Thyroid gland (tissue), 4 donors: ENCODE results near the gene LRATD1. TPM values are rescaled to one million over a fixed set of nuclear protein-coding genes. Genes with fewer than 3 reads are reported as not detected.
A peak's percentile ranks its signal among the peaks of the same experiment; 100 is the strongest.

Experiments
- DNase-seq, 2 donors: peaks; one replicate each; pipeline ENCODE4 v3.0.0-alpha.2; 2019
- H3K27ac ChIP-seq, 3 donors: fragments of 200-600 bp; sonication (generic); 1 replicate in 2 of 3; 2 replicates in 1 of 3; pipeline ENCODE4 v1.5.1; 2016 to 2019; ENCODE audit warnings: mild to moderate bottlenecking in 1 of 3, moderate library complexity in 1 of 3
- H3K27me3 ChIP-seq: fragments of 200-600 bp; sonication (generic); one replicate; pipeline ENCODE4 v1.5.1; 2019
- H3K36me3 ChIP-seq, 2 donors: fragments of 200-600 bp; sonication (generic); one replicate each; pipeline ENCODE4 v1.5.1; 2016 to 2019
- H3K4me1 ChIP-seq, 2 donors: fragments of 200-600 bp; sonication (generic); one replicate each; pipeline ENCODE4 v1.5.1; 2017 to 2019
- H3K4me3 ChIP-seq, 3 donors: fragments of 200-600 bp; sonication (generic); replicated peaks in 1 of 3; 1 replicate in 2 of 3; 2 replicates in 1 of 3; pipeline ENCODE4 v1.5.1; 2016; ENCODE audit warnings: mild to moderate bottlenecking in 1 of 3
- H3K9me3 ChIP-seq: fragments of 200-600 bp; sonication (generic); one replicate; pipeline ENCODE4 v1.5.1; 2017
- POLR2A ChIP-seq, 2 donors: fragments of 450-650 bp; IDR thresholded peaks; one replicate each; pipeline ENCODE4 v1.6.1; 2017; ENCODE audit warnings: antibody characterized with exemption in 2 of 2, mild to moderate bottlenecking in 2 of 2, moderate library complexity in 1 of 2
- WGBS, 2 donors: methylation state at CpG; one replicate each; pipeline ENCODE4 v1.1.5; 2017; 5-methylcytosine and 5-hydroxymethylcytosine counted together
- intact Hi-C: fragments of 100-400 bp; cut with DNase I; formaldehyde crosslinking; loops from one replicate; pipeline ENCODE4 v1.15.1; 2023
- total RNA-seq, 4 donors: library from RNA; depleted of rRNA; stranded (reverse); fragments of >200 nt; gene quantifications; one replicate each; pipeline ENCODE4 v1.2.3, GENCODE V29; 2016
- TF ChIP-seq, protein P1 (sequence below), 6 experiments: fragments of 200-600 bp in 3 of 6; fragments of 450-650 bp in 3 of 6; sonication (generic) in 3 of 6; IDR thresholded peaks; one replicate each; pipeline ENCODE4 v1.5.1; 2016 to 2019; ENCODE audit warnings: antibody characterized with exemption in 6 of 6, mild to moderate bottlenecking in 2 of 6, inconsistent platforms in 1 of 6, moderate library complexity in 1 of 6

LRATD1 gene
- total RNA-seq, 4 donors from 2014 or later: 9.2 to 21.1 (median 10.8) TPM

DNA sequence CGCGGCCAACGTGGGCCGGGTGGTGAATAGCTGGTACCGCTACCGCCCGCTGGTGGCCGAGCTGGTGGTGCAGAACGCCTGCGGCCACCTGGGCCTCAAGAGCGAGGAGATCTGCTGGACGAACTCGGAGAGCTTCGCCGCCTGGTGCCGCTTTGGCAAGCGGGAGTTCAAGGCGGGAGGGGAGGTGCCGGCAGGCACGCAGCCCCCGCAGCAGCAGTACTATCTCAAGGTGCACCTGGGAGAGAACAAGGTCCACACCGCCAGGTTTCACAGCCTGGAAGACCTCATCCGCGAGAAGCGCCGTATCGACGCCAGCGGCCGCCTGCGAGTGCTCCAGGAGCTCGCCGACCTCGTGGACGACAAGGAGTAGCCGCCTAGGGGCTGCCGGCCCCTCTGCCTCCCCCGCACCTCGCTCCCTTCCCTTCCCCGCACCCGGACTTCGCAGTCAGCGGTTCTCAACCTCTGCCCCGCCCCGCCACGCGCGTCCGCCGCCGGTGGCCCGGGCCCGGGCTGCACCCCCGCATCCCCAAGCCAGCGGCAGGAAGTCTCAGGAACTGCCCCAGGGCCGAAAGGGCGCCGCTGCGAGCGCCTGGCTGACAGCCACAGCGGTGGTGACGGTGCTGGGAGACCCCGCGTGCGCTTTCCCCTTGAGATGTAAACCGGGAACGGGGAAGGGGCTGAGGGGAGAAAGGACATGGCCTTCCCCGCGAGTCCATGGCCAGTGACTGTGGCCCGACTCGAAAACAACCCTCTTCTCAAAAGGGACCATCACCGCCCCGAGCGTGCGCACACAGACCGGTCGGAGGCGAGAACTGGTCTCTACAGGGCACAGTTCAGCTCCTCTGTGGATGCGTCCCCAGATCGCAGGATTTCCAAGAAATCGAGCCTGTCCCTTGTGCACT, 2.2 kb downstream of the LRATD1 start:
- 0 to 4% methylated on average over 29 to 42 of the region's 81 CpGs for WGBS, 2 donors
- H3K27ac ChIP-seq: peak overlapping the region; percentile 16 to 82 (median 82)
- H3K36me3 ChIP-seq: no peaks in the 10 kb centered on the region
- peak; percentile 89 to 92 for DNase-seq
- peaks cover 15 to 32% of the 10 kb centered on the region in 2 donors for H3K4me1 ChIP-seq
- no peaks in the 10 kb centered on the region for H3K27me3 ChIP-seq
- intact Hi-C loops: no loop called here
- TF ChIP-seq, protein P1, sequence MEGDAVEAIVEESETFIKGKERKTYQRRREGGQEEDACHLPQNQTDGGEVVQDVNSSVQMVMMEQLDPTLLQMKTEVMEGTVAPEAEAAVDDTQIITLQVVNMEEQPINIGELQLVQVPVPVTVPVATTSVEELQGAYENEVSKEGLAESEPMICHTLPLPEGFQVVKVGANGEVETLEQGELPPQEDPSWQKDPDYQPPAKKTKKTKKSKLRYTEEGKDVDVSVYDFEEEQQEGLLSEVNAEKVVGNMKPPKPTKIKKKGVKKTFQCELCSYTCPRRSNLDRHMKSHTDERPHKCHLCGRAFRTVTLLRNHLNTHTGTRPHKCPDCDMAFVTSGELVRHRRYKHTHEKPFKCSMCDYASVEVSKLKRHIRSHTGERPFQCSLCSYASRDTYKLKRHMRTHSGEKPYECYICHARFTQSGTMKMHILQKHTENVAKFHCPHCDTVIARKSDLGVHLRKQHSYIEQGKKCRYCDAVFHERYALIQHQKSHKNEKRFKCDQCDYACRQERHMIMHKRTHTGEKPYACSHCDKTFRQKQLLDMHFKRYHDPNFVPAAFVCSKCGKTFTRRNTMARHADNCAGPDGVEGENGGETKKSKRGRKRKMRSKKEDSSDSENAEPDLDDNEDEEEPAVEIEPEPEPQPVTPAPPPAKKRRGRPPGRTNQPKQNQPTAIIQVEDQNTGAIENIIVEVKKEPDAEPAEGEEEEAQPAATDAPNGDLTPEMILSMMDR (IDR thresholded peaks at IDR 0.05): peak; percentile 48 to 81 (median 62)
- peak in 1 of 2 donors; percentile 37 for TF ChIP-seq POLR2A (IDR thresholded peaks at IDR 0.05)
- peak overlapping the region; percentile 7 to 40 (median 16) for H3K4me3 ChIP-seq
- H3K9me3 ChIP-seq: no peaks in the 10 kb centered on the region

DNA sequence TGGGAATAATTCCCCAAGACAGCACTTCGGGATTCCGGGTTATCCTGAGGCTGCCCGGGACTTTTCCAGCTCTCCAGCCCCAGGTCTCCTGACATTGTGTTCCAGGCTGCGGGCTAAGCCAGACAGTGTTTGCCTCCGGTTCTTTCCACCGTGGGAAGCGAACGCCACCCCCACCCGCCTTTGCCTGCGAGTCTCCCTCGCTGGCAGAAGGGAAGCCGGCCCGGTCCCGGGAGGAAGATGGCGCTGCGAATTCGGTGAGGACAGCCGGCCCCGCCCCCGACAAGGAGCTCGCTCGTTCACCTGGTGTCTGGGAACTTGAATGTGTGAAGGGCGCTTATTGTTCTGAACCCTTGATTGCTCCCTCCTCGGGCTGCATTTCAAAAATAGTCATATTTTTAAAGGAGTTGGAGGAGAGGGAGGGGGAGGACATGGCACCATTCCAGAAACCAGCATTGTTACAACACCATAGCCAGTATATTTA, 2.9 kb downstream of the LRATD1 start:
- intact Hi-C loops: no loop called here
- Histone ChIP-seq H3K4me1 (peaks cover 15 to 32% of the 10 kb centered on the region in 2 donors), H3K36me3 (no peaks in the 10 kb centered on the region), H3K4me3 (peak overlapping the region; percentile 7 to 40 (median 16)), H3K27ac (peak overlapping the region; percentile 16 to 82 (median 82)), H3K27me3 (no peaks in the 10 kb centered on the region), H3K9me3 (no peaks in the 10 kb centered on the region)
- TF ChIP-seq, protein P1 (IDR thresholded peaks at IDR 0.05): no peak
- TF ChIP-seq POLR2A (IDR thresholded peaks at IDR 0.05): peak in 1 of 2 donors; percentile 15
- WGBS, 2 donors: 0 to 1% methylated on average over 8 to 24 of the region's 24 CpGs
- peak; percentile 85 to 87 for DNase-seq

DNA sequence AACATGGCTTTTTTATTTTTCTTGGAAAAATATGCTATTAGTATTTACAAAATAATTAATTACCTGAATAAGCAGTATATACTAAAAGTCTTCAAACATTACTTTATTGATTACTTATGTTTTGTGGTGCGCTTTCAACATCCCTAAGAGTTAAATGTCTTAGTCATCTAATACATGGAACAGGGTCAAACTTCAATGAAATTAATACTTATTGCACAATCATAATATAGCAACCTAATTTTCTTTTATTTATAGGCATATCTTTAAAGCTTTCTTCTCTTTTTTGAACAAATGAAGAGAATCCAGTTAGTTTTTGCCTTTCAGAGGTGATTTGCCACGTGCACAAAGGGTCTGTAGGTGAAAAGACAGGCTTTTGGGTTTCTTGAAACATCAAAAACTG, 6.0 kb downstream of the LRATD1 start:
- 95% methylated on average over 2 of the region's 2 CpGs for WGBS, 2 donors
- DNase-seq: no peak
- intact Hi-C loops: no loop called here
- no peaks in the 10 kb centered on the region for H3K27me3 ChIP-seq
- H3K4me1 ChIP-seq: peaks cover 7 to 21% of the 10 kb centered on the region in 2 donors
- TF ChIP-seq, protein P1 (IDR thresholded peaks at IDR 0.05): no peak
- no peak for TF ChIP-seq POLR2A (IDR thresholded peaks at IDR 0.05)
- H3K27ac ChIP-seq: no peak overlapping the region
- no peaks in the 10 kb centered on the region for H3K36me3 ChIP-seq
- no peaks in the 10 kb centered on the region for H3K9me3 ChIP-seq
- H3K4me3 ChIP-seq: no peak overlapping the region

DNA sequence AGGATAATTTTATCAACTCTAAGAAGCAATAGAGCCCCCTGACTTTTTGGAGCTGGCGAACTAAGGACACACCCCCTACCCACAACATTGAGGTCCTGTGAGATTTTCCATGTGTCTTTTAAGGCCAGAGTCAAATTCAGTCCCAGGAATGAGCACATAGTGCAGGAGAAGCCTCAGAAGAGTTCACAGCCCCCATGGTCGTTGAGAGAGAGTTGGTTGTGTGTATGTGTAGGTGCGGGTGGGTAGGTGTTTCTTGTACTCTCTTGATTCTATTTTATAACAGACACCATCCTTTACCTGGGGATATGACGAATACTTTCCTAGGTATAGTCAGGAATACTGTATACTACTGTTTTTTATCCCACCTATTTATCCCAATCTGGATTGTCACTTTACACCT, 8.6 kb downstream of the LRATD1 start:
- no peak overlapping the region for H3K27ac ChIP-seq
- no peak overlapping the region for H3K4me3 ChIP-seq
- no peaks in the 10 kb centered on the region for H3K9me3 ChIP-seq
- no peaks in the 10 kb centered on the region for H3K27me3 ChIP-seq
- intact Hi-C loops: no loop called here
- peaks cover 0 to 5% of the 10 kb centered on the region in 2 donors for H3K4me1 ChIP-seq
- H3K36me3 ChIP-seq: no peaks in the 10 kb centered on the region
- DNase-seq: no peak
- TF ChIP-seq, protein P1 (IDR thresholded peaks at IDR 0.05): no peak
- TF ChIP-seq POLR2A (IDR thresholded peaks at IDR 0.05): no peak
- WGBS, 2 donors: 89 to 98% methylated on average over 4 of the region's 4 CpGs

DNA sequence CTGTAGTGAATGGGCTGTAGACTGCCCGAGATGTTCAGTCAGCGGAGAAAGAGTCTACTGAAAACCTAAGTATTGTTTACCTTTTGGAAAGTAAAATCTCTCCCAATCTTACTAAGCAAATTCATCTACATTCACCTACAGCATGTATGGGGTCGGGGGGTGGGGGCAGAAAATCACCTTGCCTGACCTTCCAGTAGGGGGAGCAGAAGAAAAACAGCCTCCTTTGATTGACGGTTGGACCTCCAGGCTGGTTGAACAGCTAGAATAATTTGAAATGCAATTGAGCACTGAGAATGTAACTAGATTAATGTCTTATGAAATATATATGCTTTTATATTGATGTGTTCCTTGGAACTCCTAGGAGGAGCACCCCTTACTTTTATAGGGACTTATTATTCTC, 10.0 kb downstream of the LRATD1 start:
- no peaks in the 10 kb centered on the region for H3K9me3 ChIP-seq
- H3K27ac ChIP-seq: no peak overlapping the region
- H3K4me1 ChIP-seq: no peaks in the 10 kb centered on the region
- no peak for DNase-seq
- H3K36me3 ChIP-seq: no peaks in the 10 kb centered on the region
- TF ChIP-seq POLR2A (IDR thresholded peaks at IDR 0.05): no peak
- TF ChIP-seq, protein P1 (IDR thresholded peaks at IDR 0.05): no peak
- 86 to 89% methylated on average over 4 of the region's 4 CpGs for WGBS, 2 donors
- intact Hi-C loops: no loop called here
- H3K4me3 ChIP-seq: no peak overlapping the region
- no peaks in the 10 kb centered on the region for H3K27me3 ChIP-seq
